Stimulated activated CD4-positive, alpha-beta T cell treated with anti-CD3 and anti-CD28 coated beads, TNF-alpha, amount 100 ng/mL, for 48 hours (primary cell): Measurements from ENCODE around the gene HAGH.
"Not testable (repeated sequence)": the region's sequence is repeated elsewhere in the genome, so short reads cannot be mapped to it uniquely, and the experiment has no call there.

ENCODE experiments used
- DNase-seq, 3 donors: peaks; one replicate each; pipeline ENCODE4 v3.0.0-alpha.2; 2020; ENCODE audit warnings: low read depth in 3 of 3

The HAGH gene

DNA sequence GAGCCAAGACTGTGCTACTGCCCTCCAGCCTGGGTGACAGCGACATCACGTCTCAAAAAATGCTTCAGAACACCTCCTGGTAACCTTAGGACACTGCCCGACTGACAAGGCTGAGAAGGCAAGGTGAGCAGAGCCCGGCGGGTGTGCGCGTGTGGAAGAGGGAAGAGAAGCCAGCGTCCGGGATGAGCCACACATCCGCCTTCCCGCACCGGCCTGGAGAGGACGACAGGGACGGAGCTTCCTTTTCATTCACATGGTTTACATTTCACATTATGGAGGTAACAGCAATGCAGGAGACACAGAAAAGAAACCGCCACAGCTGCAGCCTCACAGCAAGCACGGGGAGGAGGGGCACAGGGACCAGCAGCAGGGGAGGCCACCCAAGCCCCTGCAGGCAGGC, 16.5 kb downstream of the HAGH start:
- DNase-seq: no peak

DNA sequence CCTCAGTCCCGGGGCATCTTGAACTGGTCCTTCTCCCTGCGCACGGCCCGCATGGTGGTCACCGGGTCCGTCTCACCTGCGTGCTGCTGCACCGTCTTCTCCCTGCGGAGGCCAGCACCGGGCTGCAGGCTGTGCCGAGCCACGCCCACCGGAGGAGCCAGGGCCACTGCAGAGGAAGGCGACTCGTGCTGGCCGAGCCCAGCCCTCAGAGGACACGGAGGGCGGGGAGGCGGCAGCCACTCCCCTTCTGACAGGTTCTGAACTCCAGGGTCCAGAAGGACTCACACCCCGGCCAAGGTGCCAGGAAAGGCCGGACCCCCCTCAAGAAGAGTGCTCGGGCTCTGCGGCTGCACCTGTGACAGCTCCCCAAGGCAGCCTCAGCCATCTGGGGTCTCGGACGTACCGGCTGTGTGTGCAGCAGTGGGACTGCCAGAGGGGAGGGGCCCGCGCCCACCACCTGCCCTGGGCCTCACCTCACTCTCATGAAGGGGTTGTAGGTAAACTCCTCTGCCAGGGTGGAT, 17.3 kb downstream of the HAGH start:
- DNase-seq: no peak

DNA sequence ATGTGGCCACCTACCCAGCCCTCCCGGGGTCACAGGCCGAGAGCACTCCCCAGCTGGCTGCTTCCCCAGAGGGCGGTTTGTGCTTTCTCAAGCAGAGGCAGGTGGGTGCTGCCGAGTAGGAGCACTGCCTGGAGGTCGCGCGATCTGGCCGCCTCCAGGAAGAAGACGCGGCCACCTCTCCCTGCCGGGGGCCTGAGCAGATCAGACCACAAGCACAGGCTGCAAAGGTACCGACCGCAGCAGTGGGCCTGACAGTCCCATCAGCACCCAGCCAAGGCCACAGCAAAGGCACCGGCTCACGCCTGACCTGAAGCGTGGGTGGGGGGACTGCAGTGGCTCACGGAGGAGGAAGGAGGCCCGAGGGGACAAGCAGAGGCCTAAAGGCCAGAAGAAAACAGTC, 17.9 kb downstream of the HAGH start:
- DNase-seq: no peak

- no peak for DNase-seq
These were observed 19.0 kb downstream of the HAGH start for GRCh38 chr16:1807626-1808025.

- DNase-seq: no peak
These were observed 25.9 kb downstream of the HAGH start for GRCh38 chr16:1800701-1801100.

GRCh38 chr16:1799263-1799662, 27.4 kb downstream of the HAGH start:
- not testable (repeated sequence) for DNase-seq

GRCh38 chr16:1794908-1795666, 31.5 kb downstream of the HAGH start:
- DNase-seq: no peak

DNA sequence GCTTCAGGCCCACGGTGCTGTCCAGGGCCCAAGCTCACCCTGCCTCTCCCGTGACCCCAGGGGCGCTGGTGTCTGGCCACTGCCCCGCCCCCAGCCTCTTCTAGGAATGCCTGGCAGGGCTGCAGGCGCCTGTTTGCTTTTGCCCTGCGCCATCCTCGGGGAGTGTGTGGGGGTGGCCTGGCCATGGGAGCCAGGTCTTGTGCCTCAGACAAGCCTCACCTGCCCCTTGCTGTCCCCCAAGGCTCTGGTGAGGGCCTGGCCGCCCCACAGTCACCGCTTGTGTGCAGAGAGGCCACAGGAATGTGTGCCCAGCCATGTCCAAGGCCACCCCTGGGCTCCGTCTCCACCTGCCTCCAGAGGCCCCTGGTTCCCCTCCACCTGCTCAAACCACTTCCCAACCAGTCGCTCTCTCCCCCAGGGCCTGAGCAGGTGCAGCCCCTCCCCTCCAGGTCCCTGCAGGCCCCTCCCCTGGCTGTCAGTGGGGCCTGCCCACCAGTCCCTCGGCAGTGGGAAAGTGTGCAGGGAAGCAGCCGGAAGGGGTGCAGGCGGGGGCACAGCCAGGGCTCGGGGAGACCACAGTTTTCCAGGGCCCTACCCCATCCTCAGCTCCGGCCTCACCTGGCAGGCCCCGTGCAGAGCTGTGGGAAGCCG, 32.3 kb downstream of the HAGH start:
- DNase-seq: no peak

GRCh38 chr16:1793578-1794220, 32.9 kb downstream of the HAGH start, which contains the start of gene IGFALS:
Gene IGFALS, minus strand, starts transcription at chr16:1793705. Its CDS starts 53 bp downstream, at chr16:1793652.
- no peak for DNase-seq

- DNase-seq: no peak
These were observed 33.6 kb downstream of the HAGH start for GRCh38 chr16:1792836-1793577.

GRCh38 chr16:1791943-1792812, 34.4 kb downstream of the HAGH start:
- no peak for DNase-seq

DNA sequence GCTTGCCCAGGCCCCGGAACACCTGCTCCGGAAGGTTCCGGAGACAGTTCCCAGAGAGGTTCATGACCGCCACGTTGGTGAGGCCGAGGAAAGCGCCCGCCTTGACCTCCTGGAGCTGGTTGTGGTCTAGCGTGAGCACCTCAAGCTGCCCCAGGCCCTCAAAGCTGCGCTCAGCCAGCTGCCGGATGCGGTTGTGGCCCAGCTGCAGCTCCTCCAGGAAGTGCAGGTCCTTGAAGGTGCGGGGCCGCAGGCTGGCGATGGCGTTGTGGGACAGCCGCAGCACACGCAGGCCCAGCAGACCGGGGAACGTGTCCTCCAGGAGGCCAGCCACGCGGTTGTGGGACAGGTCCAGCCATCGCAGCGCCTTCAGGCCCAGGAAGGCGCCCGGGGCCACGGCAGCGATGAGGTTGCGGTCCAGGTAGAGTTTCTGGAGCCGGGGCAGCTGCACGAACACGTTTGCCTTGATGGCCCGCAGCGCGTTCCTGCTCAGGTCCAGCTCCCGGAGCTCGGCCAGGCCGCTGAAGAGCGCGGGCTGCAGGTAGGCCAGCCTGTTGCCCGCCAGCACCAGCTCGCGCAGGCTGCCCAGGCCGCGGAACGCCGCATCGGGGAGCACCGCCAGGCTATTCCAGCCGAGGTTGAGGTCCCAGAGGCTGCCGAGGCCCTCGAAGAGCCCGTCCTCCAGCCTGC, 35.2 kb downstream of the HAGH start:
- no peak for DNase-seq

DNA sequence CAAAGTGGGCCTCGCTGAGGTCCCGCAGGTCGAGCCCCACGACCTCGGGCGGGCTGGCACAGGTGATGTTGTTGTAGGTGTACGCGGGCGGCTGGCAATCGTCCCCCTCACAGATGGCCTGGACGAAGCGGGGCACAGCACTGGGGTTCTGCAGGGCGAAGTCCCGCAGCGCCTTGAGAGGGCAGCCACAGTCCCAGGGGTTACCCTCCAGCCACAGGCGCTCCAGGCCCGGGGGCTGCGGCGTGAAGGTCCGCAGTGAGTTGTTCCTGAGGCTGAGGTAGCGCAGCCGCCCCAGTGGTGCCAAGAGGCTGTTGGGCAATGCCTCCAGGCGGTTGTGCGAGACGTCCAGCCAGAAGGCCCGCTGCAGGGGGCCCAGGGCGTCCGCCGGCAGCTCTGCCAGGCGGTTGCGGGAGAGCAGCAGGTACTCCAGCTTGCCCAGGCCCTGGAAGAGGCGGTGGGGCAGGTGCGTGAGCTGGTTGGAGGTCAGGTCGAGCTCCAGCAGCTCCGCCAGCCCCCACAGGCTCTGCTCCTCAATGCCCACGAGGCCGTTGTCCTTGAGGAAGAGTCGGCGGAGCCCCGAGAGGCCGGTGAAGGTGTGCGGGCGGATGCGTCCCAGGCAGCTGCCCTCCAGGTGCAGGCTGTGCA, 35.9 kb downstream of the HAGH start:
- DNase-seq: no peak

DNA sequence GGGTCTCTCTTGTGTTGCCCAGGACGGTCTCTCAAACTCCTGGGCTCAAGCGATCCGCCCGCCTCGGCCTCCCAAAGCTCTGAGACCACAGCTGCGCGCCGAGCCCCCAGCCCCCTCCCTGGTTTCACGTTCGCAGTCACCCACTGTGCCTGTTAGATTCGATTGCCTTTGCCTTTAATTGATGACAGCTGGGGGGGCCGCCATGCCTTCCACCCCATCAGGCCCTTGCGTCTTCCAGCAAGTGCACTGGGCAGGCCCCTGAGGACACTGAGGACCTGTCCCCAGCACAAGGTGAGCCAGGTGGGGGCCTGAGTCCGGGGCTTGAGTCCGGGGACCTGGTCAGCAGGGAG, 36.4 kb downstream of the HAGH start:
- no peak for DNase-seq

DNA sequence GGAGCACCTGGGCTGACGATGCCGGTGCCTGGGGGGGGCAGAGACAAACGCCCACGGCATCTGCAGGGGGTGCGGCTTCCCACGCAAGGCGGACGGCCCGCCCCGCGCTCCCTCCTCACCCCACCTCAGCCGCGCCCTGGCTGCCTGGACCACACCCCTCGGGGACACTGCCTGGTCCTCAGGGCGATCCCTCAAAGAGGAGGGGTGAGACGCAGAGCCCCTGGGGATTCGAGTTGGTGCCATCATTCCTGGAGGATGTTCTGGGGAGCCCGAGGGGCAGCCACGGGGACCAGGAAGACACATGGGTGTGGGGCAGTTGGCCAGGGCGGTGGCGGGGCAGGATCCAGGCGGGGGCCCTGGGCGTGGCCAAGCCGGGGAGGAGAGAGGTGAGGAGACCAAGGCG, 37.0 kb downstream of the HAGH start:
- DNase-seq: no peak

- DNase-seq: no peak
These were observed 37.9 kb downstream of the HAGH start for GRCh38 chr16:1788708-1789100.

- no peak for DNase-seq
These were observed 38.4 kb downstream of the HAGH start for GRCh38 chr16:1788095-1788707.

DNA sequence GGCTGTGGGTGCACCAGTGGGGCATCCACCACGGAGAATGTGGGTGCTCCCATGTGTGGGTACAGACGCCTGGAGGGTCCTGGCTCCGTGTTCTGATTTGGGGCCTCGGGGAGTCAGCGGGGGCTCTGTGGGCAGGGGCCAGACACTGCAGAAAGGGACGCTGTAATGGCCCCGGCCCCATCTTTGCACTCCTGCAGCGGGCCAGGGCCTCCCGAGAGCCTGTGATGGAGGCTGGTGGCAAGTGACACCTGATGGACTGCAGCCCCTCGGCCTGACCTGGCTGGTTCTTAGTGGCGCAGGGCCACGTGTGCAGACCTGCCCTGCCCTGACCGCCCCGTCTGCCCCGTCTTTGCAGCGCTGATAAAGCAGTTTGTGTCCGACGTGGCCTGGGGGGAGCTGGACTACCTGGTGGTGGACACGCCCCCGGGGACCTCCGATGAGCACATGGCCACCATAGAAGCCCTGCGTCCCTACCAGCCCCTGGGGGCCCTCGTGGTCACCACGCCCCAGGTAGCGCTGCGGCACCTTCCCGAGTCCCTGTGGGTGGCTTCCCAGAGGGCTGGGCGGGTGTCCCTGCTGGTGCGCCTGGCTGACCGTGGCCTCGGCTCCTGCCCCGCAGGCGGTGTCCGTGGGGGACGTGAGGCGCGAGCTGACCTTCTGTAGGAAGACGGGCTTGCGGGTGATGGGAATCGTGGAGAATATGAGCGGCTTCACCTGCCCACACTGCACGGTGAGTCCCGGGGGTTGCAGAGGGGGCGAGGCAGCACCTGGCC, 39.1 kb downstream of the HAGH start:
- no peak for DNase-seq

GRCh38 chr16:1787056-1787321, 39.6 kb downstream of the HAGH start:
- no peak for DNase-seq
